Suppressor macrophage treated with lipopolysaccharide for 4 hours (primary cell): ENCODE measurements around the gene SMC6.

Experiments used
- DNase-seq: peaks from one replicate; pipeline ENCODE4 v3.0.0-alpha.2; 2020

SMC6 gene

DNA sequence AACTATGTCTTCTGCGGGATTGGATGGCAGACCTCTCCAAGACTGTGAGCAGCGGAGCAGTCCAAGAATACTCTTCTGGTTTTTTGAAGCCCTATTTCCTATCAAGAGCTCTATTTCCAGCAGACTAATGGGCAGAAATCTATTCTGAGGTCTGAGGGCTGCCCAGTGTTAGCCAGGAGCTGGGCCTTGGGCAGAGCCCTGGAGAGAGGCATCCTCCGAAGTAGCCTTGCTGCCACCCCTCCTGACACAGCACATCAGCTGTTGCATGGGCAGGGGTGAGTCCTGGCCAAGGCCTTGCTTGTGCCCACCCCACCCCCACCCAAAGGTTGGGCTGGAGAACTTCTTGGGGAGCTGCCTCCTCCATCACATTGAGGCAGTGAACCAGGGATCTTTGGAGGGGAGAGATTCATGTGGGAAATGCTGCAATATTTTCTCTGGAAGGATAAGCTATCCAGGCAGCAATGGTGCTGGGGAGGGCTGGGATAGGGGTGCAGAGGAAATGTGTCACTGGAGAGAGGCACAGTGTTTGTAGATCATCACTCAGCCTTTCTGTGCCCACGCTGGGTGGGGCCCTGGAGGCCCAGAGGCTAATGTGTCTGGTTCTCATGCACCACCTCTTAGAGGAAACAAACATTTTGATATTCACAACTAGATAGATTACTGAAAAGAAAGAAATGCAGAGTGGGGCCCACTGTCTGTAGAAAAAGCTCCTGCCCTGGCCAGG is 108.5 kb downstream of the SMC6 start:
- peak; percentile 65 for DNase-seq

DNA sequence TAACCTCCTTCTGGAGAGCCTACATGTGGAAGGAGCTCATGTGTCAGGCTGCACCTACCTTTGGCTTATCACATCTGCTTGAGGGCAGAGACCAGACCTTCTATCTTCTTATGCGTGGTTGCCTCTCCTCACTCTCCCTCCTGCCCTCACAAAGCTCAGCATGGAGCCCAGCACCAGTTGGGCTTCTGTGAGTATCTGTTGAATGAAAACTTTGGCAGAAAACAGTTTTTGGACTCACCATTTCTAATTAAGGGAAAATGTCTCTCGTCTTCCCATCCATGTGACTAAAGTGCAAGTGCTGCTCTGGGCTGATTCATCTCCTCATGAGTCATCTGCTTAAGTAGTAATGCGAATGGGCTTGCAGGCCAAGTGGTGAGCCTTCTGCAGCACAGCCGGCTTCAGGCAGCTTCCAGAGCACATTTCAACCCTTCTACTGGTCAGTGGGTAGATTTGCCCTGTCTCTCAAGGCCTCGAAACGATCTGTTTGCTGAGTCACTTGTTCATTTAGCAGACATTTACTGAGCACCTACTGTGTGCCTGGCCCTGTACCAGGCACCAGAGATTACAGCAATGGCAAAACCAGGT is 110.5 kb downstream of the SMC6 start:
- peak; percentile 91 for DNase-seq

DNA sequence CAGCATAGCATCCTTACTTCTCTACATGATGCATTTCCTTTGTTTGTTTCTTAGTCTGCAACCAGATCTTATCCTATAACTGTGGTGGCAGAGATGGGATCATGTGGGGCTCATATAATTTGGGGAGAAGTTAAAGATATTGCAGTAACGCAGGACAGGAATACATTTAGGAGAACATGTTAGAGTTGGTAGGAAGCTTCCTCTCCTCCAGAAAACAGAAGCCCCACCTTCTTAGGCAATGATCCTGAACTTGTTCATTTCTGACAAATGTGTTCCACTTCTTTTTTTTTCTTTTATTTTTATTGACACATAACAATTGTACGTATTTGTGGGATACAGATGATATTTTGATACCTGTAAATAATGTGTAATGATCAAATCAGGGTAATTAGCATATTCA is 113.2 kb downstream of the SMC6 start:
- no peak for DNase-seq

DNA sequence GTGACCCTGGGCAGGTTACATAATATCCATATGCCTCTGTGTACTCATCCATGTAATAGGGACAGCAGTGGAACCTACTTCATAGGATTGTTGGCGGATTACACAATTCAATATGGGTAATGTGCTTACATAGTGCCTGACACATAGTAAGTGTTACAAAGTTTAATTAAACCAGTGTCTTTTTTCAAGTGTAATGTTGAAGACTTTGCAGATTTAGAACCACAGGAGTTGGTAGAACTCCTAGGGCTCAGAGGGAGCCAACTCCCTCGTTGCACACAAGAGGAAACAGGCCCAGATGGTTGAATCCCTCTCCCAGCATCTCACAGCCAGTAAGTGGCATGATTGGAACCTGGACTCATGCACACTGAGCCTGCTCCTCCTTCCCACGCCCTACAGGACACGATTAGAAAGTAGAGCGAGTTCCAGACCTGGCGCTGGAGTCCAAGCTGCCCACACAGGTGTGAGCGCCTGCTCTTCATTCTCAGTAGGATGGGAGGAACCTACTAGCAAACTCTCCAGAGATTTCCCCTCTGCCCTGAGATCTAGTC is 115.3 kb downstream of the SMC6 start:
- DNase-seq: no peak

DNA sequence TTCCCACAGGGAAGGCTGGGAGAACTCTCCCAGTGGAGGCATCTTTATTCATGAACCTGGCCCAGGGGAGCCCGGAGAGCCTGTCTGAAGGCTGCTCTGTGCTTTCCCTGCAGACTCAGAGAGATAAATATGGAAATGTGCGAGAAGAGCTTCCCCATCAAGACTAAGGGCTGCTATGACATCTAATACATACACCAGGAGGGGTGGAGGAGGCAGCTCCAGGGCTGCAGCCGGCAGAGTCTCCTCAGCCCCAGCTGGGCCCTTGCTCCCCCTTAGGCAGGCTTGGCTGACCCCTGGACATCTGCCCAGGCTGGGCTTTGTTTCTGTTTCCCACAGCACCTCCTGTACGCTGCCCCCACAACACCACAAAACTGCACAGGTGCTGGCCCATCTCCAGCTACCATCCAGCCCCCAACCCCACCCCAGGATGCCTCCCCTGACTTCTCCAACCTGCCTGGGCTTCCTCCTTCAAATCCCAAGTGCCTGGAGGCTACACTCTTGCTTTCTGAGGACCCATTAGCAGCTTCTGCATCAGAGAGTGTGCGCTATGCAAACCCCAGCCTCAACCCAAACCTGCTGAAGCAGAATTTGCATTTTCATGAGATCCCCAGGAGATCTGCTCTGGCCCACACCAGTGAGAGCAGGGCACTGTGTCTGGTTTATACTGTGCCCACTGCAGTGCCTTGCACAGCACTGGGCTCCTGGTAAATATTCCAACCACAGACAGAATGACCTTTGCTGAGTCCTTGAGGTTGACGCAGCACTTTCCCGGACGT is 116.3 kb downstream of the SMC6 start:
- no peak for DNase-seq

DNA sequence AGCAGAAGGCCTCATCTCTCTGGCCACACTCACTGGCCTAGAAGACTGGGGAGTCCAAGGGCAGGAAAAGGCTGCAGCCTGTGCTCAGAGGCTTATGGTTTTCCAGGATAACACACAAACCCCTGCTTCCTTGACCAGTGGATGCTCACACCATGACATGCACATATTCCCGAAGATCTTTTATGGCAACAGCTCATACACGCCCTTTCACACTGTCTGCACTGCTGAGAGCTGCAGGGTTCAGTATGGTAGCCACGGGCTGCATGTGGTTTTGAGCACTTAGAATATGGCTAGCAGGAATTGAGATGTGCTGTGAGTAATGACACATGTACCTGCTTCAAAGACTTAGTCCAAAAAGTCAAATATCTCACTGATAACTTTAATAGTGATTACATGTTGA is 117.4 kb downstream of the SMC6 start:
- no peak for DNase-seq

DNA sequence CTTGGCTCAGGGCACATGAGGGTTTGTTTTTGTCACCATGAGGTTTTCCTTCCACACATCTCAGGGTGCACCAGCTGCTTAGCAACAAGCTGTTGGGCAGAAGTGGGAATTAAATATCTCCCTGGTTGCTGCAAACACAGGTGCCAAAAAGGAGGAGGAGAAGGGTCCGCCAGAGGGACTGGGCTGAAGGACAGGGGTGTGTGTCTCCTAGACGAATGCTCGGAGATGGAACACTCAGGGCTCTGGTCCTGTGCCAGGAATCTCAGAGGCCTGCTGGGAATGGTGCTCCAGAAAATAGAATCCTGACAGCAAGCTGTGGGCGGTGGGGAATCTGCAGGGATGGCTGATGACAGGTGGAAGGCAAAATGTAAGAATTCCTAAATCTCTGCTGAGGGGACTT is 118.6 kb downstream of the SMC6 start:
- DNase-seq: no peak

DNA sequence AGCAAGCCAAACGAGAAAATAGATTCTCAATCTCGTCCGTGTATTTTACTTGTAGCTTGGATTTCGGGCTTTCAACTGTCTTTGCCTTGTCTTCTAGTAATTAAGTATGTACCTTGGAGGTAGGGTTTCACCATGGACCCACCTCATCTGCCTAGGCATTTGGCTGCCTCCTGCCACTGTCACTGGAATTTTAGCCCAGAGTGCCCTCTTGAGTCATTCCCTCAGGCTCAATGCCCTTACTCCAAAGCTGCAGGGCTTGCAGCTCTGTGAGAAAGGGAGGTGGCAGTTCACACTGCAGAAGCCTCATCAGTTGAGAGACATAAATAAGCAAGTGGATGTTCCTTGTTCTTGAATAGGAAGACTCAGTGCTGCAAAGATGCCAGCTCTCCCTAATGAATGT is 123.5 kb downstream of the SMC6 start:
- no peak for DNase-seq

DNA sequence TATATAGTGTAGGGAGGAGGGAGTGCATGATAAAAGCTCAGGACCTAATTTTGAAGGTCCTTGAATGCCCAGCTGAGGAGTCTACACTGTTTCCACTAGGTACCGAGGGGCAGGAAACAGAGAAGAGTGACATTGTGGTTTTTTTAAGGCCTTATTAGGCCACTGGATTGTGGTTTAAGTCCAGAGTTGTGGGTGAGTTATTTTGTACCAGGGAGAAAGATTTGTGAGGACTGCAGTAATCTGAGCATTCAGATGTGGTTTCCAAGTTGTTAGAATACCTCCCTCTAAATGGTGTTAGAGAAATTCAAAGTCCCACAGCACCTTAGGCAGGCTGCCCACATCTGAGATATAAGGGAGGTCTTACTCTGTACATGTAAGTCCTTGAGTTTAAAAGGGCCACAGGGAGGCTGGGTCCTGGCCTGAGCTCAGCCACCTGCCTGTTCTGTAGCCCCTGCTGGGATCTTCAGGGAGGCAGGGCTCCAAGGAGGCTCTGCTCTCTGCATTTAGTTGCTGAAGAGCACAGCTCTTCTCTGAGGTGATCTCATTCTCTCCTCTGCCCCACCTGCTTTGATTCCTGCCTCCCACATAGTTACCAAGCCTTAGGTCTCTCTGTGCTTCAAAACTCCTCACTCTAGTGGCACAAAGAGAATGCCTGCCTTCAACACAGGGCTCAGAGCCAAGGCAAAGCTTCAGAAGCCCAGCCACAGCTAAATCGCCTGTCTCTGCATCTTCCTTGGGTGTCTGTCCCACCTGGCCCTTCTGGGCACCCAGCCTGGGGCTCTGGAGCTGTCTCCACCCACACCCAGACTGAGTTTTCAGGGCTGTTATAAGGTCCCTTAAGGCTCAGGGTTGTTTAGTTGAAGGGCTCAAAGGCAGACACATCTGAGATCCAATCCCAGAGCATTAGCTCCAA is 125.0 kb downstream of the SMC6 start:
- no peak for DNase-seq

DNA sequence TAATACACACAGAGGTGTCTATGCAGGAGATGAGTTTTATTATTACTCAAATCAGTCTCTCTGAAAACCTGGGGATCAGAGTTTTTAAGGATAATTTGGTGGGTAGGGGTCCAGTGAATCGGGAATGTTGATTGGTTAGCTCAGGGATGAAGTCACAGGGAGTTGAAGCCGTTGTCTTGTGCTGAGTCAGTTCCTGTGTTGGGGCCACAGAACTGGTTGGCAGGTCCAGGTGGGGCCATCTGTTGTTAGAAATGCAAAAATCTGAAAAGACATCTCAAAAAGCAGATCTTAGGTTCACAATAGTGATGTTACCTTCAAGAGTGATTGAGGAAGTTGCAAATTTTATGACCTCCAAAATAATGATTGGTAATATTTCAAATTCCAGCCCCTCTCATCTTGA is 126.2 kb downstream of the SMC6 start:
- no peak for DNase-seq

DNA sequence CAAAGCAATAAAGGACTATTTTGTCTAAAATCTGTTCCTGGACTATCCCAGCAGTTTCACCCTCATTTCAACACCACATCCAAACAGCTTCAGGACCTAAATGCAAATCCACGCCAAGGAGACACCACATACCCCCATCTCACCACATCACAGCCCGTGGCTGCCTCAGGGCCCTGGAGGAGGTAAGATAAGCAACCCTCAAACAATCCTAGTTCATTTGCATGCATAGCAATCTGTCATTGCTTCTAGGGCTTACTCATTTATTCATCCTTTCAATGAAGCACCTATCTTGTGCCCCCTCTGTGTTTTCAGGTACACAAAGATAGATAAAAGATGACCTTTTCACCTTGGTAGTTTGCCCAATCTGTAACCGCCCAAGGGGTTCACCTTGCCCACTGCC is 126.6 kb downstream of the SMC6 start:
- DNase-seq: no peak

DNA sequence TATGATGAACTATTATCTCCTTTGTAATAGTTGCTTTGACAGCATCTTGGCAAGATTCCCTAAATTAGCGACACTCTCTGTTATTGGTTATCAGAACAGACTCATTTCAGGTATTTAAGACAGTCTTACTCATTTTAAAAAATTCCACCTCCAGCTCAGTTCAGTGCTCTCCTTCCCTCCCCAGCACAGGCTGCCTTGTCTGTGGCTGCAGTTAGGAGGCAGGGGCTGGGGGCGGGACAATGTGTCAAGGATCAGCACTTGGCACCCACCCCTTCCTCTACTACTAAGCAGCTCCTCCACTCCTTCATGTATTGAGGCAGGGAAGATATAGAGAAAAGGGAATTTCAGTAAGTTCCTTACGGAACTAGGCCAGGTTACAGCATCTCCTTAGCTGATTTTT is 128.2 kb downstream of the SMC6 start:
- no peak for DNase-seq

DNA sequence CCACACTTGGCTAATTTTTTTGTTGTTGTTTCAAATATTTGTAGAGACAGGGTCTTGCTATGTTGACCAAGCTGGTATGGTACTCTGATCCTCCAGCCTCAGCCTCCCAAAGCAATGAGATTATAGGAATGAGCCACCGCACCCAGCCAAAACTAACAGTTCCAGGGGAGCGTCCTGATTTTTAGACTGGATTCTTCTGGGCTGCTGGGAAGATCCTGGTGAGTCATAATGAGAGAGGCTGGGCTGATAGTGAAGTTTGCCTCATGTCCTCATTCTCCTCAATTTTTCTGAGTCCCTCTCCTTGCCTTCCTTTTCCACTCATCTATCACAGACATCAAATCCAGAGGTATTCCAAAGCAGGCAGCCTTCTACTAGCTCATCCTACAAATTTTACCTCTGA is 131.8 kb downstream of the SMC6 start:
- no peak for DNase-seq

DNA sequence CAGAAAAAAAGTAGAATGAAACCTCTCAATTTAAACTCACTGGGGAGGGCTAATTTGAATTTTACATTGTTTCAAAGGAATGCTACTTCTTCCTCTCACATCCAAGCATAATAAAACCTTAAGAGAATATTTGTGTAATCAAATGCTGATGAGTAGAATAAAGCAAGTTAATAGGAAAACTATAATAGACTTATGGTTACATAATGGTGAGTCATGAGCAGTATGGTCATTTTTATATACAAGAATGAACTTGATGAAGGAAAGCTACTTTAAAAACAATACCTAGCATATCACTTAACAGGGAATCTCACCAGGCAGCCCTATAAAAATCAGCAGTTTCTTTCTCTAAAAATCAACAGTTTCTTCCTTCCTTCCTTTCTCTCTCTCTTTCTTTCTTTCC is 132.8 kb downstream of the SMC6 start:
- DNase-seq: no peak

DNA sequence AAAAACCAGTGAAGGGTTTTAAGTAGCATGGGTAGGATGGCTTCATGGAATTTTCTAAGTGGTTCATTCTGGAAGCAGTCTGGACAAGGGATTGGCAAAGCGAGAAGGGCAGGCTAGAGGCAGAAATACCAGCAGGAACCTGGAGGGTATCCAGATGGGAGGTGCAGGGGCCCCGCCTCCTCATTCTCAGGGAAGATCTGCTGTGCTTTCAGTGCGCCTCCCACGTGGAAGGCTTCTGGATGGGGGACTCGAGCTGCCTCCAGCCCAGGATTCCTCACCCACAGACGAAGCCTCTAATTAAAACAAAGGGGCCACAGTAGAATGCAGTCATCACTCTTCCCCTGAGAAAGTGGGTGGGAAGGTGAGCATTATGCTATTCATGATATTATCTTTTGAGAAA is 133.3 kb downstream of the SMC6 start:
- DNase-seq: no peak

DNA sequence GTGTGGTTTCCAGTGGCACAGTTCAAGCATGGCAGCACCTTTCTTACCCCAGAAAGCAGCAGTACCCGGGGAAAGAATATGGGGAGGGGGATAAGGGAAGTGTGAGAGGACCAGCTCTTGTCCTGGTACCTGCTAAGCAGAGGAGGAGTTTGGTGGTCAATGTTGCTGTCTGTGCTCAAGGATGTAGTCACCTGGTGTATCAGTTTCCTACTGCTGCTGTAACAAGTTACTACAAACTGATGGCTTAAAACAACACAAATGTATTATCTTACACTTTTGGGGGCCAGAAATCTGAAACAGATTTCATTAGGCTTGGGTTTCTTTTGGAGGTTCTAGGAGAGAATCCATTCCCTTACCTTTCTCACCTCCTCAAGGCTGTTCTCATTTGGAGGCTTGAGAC is 135.7 kb downstream of the SMC6 start:
- no peak for DNase-seq

DNA sequence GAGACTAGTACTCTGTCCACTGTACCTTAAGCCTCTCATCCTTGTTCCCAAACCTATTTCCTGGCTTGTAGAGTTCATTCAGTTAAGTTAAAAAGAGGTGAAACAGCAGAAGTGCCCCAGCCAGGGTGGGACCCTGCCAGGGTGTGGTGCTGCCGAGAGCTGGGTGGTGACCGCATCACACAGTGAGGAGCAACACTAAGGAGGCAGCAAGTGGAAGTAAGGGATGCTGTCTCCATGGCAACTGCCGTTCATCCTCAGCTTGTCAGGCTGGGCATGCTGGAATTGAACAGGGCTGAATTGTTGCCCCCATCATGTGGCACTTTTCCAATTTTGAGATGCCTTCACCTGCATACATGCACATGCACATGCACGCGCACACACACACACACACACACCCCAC is 136.1 kb downstream of the SMC6 start:
- no peak for DNase-seq

DNA sequence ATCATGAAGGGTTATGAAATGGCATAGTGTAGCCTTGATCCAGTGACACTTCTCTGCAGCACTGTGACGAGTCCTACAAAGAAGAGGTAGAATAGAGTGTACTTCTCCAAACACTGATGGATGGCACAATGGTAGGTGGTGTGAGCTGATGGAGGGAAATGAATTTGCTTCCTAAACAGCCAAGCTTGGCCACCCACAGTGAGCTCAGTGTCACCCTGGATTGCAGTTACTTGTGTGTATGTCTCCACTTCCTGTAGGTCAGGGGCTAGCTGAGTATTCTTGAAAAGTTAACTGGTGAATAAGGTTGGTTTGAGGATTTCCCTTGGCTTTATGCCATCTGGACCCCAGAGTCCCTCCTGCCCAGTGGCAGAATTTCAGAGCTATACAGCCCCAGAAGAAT is 137.2 kb downstream of the SMC6 start:
- DNase-seq: no peak

DNA sequence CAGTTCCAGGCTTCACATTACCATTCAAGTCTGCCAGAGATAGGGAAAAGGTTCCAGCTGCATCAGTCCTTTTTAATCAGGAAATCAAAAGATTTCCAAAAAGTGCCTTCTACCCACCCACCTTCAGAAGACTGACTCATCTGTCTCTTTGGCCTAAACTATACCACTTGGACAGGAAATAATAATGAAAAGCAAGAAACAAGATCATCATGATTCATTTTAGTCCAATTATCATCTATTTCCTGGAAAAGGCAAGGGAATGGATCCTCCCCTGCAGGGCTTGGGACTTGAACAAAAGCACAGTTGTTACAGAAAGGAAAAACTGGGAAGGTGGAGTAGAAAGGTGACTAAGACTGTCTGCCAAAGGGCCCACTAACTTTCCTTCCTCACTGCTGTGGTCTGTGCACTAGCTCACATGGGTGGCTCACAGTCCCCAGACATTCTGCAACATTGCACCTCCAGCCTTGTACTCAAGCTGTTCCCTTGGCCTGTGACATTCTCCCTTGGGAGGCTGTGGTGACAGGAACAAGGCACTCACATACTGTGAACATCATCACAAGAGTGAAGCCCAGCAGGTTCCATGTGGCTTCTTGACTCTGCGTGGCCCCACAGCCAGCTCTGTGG is 137.8 kb downstream of the SMC6 start:
- peak; percentile 3 for DNase-seq

DNA sequence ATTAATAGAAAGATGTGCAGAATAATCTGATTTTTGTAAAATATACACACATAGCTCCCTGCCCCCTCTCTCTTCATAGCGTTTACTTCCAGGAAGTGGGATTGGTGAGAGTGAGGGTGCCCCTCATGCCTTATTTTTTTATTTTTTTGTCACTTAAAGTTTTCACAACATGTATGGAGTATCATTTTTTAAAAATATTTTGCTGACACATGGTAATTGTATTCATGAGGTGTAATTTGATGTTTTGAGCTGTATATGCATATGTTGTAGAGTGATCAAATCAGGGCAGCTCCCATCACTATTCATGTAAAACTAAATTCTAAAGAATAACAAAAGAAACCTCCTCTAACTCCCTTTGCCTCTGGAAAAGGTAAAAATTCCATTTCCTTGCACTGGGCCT is 138.5 kb downstream of the SMC6 start:
- DNase-seq: no peak

DNA sequence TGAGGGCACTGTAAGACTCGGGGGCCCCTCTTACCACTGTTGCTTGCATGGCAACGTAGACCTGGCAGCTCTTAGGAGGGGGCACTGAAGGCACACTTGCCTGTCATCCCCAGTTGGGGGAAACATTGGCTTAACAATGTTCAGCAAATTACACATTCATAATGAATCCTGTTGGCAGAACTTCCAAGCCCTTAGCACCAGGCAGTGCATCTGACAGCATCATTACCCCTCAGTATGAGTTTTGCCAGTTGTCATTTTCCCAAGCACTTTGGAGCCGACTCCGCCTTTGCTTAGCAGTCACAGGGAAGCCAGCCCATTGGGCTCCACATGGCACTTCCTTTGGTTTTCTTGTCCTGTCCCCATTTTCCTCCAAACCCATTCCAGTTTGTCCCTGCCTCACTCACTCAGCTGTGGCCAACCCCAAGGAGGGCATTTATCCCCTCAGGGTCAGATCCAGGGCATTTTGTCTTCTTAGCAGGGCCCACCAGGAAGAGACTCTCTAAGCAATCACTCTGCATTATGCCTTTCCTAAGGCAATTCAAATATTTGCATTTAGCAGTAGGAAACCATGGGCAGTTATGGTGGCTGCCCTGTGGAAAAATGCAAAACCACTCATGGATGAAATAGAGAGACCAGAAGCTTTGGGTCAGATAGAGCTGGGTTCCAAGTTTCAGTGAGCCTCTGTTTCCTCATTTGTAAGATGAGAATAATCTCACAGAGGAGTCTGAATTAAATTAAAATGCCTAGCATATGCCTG is 139.3 kb downstream of the SMC6 start:
- no peak for DNase-seq
